ENCODE data around the gene TPSG1.
"Not testable (repeated sequence)": the region's sequence is repeated elsewhere in the genome, so short reads cannot be mapped to it uniquely, and the experiment has no call there.

Gene TPSG1

DNA sequence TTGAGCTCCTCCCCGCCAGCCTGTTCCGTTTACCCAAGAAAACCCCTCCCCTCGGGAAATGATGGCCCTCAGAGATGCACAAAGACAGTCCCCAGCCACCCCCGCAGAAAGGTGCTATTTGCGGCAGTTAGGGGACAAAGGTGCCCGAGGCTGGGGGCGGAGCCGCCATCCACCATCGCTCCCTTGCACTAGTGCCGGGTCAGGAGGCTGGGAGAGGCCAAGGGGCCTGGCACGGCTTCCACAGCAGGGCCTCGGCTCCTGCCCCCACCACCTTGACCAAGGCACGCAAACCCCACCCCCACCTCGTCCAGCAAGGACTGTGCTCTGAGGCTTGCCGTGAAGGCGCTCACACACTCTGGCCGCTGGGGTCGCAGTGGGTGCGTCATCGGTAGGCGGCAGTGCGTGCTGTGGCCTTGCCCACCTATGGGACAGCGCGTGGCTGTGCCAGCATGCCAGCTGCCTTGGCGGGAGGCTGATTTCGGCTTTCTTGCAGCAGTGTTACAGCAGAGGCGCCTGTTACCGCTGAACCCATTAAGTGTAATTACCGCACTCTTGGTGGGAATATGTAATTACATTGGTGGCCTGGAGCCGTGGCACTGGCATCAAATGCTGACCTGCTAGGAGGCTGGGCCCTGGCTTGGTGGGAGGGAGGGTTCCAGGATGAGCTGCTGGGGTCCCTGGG lies 31.8 kb downstream of the TPSG1 start:
- TF ChIP-seq, protein P1, sequence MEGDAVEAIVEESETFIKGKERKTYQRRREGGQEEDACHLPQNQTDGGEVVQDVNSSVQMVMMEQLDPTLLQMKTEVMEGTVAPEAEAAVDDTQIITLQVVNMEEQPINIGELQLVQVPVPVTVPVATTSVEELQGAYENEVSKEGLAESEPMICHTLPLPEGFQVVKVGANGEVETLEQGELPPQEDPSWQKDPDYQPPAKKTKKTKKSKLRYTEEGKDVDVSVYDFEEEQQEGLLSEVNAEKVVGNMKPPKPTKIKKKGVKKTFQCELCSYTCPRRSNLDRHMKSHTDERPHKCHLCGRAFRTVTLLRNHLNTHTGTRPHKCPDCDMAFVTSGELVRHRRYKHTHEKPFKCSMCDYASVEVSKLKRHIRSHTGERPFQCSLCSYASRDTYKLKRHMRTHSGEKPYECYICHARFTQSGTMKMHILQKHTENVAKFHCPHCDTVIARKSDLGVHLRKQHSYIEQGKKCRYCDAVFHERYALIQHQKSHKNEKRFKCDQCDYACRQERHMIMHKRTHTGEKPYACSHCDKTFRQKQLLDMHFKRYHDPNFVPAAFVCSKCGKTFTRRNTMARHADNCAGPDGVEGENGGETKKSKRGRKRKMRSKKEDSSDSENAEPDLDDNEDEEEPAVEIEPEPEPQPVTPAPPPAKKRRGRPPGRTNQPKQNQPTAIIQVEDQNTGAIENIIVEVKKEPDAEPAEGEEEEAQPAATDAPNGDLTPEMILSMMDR (IDR thresholded peaks at IDR 0.05) = no peak
- Histone ChIP-seq H3K9me3 (ENCODE audit: control insufficient read depth, low read length) (no peaks in the 10 kb centered on the region), H3K36me3 (ENCODE audit: control insufficient read depth, insufficient read depth, low read length) (no peaks in the 10 kb centered on the region), H3K4me1 (no peaks in the 10 kb centered on the region), H3K4me2 (ENCODE audit: low read length) (no peak overlapping the region), H2AFZ (no peak overlapping the region), H3K9ac (no peak overlapping the region), H3K4me3 (ENCODE audit: low read depth, low read length) (no peak overlapping the region), H3K79me2 (no peaks in the 10 kb centered on the region), H3K27ac (no peak overlapping the region), H3K27me3 (ENCODE audit: control insufficient read depth, insufficient read depth, low read length) (no peaks in the 10 kb centered on the region)

DNA sequence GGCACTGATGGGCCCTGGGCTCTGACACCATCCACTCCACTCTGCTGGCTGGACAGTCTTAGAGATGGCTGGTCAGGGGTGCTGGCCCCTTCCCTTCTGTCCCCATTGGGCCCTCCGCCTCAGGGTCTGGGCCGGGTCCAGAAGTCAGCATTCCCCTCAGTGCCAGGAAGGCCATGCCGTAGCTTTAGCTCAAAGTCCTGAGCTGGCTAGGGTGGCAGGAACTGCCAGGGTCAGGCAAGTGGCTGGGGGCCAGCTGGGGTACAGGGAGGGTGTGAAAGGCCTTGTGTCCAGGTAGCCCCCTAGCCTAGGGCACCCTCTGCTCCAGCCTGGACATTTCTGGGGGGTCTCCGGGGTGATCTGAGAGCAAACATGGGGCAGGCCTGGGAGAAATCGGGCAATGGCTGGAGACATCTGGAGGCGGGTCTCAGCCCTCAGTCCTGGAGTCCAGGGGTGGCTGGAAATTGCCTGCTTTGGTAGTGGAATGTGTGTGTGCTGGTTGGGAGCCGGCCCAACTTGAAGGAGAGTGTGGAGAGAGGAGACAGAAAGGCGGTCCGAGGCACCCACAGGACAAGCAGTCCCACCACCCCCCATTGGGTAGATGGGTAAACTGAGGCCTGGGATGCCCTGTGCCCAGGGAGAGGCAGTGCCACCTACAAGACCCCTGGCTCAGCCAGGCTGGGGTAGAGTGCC lies 32.5 kb downstream of the TPSG1 start:
- TF ChIP-seq, protein P1 (IDR thresholded peaks at IDR 0.05) = no peak
- no peak overlapping the region for H3K9ac ChIP-seq
- no peaks in the 10 kb centered on the region for H3K4me1 ChIP-seq
- no peaks in the 10 kb centered on the region for H3K36me3 ChIP-seq (ENCODE audit: control insufficient read depth, insufficient read depth, low read length)
- no peaks in the 10 kb centered on the region for H3K79me2 ChIP-seq
- H3K27me3 ChIP-seq (ENCODE audit: control insufficient read depth, insufficient read depth, low read length) = no peaks in the 10 kb centered on the region
- no peak overlapping the region for H3K4me3 ChIP-seq (ENCODE audit: low read depth, low read length)
- no peak overlapping the region for H3K27ac ChIP-seq
- H2AFZ ChIP-seq = no peak overlapping the region
- H3K9me3 ChIP-seq (ENCODE audit: control insufficient read depth, low read length) = no peaks in the 10 kb centered on the region
- no peak overlapping the region for H3K4me2 ChIP-seq (ENCODE audit: low read length)

- not testable (repeated sequence) for H3K27me3 ChIP-seq (ENCODE audit: control insufficient read depth, insufficient read depth, low read length); H3K9ac ChIP-seq; H3K4me2 ChIP-seq (ENCODE audit: low read length); H3K79me2 ChIP-seq; H3K4me3 ChIP-seq (ENCODE audit: low read depth, low read length); H3K9me3 ChIP-seq (ENCODE audit: control insufficient read depth, low read length); H3K27ac ChIP-seq; H3K4me1 ChIP-seq; H2AFZ ChIP-seq; H3K36me3 ChIP-seq (ENCODE audit: control insufficient read depth, insufficient read depth, low read length)
Measured at GRCh38 chr16:1190789-1191188, 34.3 kb downstream of the TPSG1 start.

DNA sequence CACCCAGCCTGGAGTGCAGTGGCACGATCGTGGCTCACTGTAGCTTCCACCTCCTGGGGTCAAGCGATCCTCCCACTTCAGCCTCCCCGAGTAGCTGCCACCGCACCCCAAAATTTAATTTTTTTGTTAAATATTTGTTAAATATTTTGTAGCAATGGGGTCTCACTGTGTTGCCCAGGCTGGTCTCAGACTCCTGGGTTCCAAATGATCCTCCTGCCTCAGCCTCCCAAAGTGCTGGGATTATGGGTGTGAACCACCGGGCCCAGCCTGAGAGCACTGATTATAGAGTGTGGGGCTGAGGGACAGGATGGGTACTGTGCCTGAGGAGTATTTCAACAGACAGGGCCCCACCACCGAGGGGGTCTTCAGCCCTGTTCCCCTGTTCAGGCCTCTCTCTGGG lies 35.6 kb downstream of the TPSG1 start:
- H3K9me3 ChIP-seq (ENCODE audit: control insufficient read depth, low read length) = no peaks in the 10 kb centered on the region
- no peak overlapping the region for H3K4me2 ChIP-seq (ENCODE audit: low read length)
- no peak overlapping the region for H3K4me3 ChIP-seq (ENCODE audit: low read depth, low read length)
- no peaks in the 10 kb centered on the region for H3K4me1 ChIP-seq
- TF ChIP-seq, protein P1 (IDR thresholded peaks at IDR 0.05) = no peak
- H2AFZ ChIP-seq = no peak overlapping the region
- H3K27ac ChIP-seq = no peak overlapping the region
- no peaks in the 10 kb centered on the region for H3K27me3 ChIP-seq (ENCODE audit: control insufficient read depth, insufficient read depth, low read length)
- H3K36me3 ChIP-seq (ENCODE audit: control insufficient read depth, insufficient read depth, low read length) = no peaks in the 10 kb centered on the region
- no peak overlapping the region for H3K9ac ChIP-seq
- H3K79me2 ChIP-seq = peaks cover 9% of the 10 kb centered on the region

GRCh38 chr16:1188432-1189189 lies 36.5 kb downstream of the TPSG1 start:
- TF ChIP-seq, protein P1 (IDR thresholded peaks at IDR 0.05) = no peak
- Histone ChIP-seq H3K9ac (no peak overlapping the region), H2AFZ (no peak overlapping the region), H3K36me3 (ENCODE audit: control insufficient read depth, insufficient read depth, low read length) (no peaks in the 10 kb centered on the region), H3K4me2 (ENCODE audit: low read length) (no peak overlapping the region), H3K4me3 (ENCODE audit: low read depth, low read length) (no peak overlapping the region), H3K27me3 (ENCODE audit: control insufficient read depth, insufficient read depth, low read length) (no peaks in the 10 kb centered on the region), H3K79me2 (peaks cover 12% of the 10 kb centered on the region), H3K27ac (no peak overlapping the region), H3K4me1 (peaks cover 2% of the 10 kb centered on the region), H3K9me3 (ENCODE audit: control insufficient read depth, low read length) (no peaks in the 10 kb centered on the region)

DNA sequence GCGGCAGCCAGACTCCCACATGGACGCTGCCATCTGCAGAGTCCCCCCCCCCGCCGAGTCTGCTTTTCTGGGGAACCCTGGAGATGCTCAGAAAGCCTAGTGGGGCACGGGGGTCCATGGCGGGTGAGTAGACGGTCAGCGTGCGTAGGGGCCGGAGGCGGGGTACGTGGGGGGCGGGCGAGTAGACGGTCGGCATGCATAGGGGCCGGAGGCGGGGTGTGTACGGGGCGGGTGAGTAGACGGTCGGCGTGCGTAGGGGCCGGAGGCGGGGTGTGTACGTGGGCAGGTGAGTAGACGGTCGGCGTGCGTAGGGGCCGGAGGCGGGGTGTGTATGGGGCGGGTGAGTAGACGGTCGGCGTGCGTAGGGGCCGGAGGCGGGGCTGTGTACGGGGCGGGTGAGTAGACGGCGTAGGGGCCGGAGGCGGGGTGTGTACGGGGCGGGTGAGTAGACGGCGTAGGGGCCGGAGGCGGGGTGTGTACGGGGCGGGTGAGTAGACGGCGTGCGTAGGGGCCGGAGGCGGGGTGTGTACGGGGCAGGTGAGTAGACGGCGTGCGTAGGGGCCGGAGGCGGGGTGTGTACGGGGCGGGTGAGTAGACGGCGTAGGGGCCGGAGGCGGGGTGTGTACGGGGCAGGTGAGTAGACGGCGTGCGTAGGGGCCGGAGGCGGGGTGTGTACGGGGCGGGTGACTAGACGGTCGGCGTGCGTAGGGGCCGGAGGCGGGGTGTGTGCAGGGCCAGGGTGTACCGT lies 39.4 kb downstream of the TPSG1 start:
- H3K27me3 ChIP-seq (ENCODE audit: control insufficient read depth, insufficient read depth, low read length); H3K9me3 ChIP-seq (ENCODE audit: control insufficient read depth, low read length); H3K4me2 ChIP-seq (ENCODE audit: low read length); H3K4me3 ChIP-seq (ENCODE audit: low read depth, low read length); H3K27ac ChIP-seq; H3K9ac ChIP-seq; H3K36me3 ChIP-seq (ENCODE audit: control insufficient read depth, insufficient read depth, low read length); H2AFZ ChIP-seq: not testable (repeated sequence)
- Histone ChIP-seq H3K79me2 (peaks cover 14% of the 10 kb centered on the region), H3K4me1 (peaks cover 24% of the 10 kb centered on the region)
